T-helper 1 cell treated with Interleukin-12 subunit alpha and Interleukin-12 subunit beta and Interleukin-4 antibody, amounts not matched to agents 30 μg/mL and 1 μg/mL, for 36 hours (primary cell): ENCODE results near the gene DNAJC15.

Experiments used
- H3K27ac Mint-ChIP-seq: one replicate; pipeline ENCODE4 v1.8.0; 2021; ENCODE audit warnings: mild to moderate bottlenecking, mixed read lengths
- H3K27me3 Mint-ChIP-seq: one replicate; pipeline ENCODE4 v1.8.0; 2021; ENCODE audit warnings: low read depth, mixed read lengths
- H3K36me3 Mint-ChIP-seq: one replicate; pipeline ENCODE4 v1.8.0; 2021; ENCODE audit warnings: low read depth, mixed read lengths
- H3K4me1 Mint-ChIP-seq: one replicate; pipeline ENCODE4 v1.8.0; 2021; ENCODE audit warnings: low read depth, mixed read lengths
- H3K4me3 Mint-ChIP-seq: one replicate; pipeline ENCODE4 v1.8.0; 2021; ENCODE audit warnings: mild to moderate bottlenecking, moderate library complexity, mixed read lengths
- H3K9me3 Mint-ChIP-seq: one replicate; pipeline ENCODE4 v1.8.0; 2021; ENCODE audit warnings: mixed read lengths

The DNAJC15 gene

DNA sequence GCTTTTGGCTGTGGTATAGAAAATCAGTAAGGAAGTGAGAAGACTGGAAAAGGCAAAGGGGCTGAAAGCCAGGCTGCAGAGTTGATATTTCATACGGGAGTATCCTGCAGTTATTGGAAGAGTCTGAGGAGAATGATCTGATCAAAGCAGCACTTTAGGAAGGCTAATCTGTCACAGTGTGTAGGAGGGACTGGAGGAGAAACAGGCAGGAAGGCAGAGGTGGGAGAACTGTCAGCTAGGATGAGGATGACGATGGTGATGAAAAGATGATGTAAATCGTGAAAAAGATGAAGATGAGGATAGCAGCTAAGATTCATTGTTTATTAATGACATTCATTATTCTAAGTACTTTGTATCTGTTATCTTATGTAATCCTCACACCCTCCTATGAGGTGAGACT lies 123.0 kb downstream of the DNAJC15 start:
- H3K9me3 Mint-ChIP-seq: no peaks in the 10 kb centered on the region
- H3K4me1 Mint-ChIP-seq: no peaks in the 10 kb centered on the region
- H3K4me3 Mint-ChIP-seq: no peak overlapping the region
- H3K27me3 Mint-ChIP-seq: peaks cover 15% of the 10 kb centered on the region
- no peak overlapping the region for H3K27ac Mint-ChIP-seq
- H3K36me3 Mint-ChIP-seq: no peaks in the 10 kb centered on the region

DNA sequence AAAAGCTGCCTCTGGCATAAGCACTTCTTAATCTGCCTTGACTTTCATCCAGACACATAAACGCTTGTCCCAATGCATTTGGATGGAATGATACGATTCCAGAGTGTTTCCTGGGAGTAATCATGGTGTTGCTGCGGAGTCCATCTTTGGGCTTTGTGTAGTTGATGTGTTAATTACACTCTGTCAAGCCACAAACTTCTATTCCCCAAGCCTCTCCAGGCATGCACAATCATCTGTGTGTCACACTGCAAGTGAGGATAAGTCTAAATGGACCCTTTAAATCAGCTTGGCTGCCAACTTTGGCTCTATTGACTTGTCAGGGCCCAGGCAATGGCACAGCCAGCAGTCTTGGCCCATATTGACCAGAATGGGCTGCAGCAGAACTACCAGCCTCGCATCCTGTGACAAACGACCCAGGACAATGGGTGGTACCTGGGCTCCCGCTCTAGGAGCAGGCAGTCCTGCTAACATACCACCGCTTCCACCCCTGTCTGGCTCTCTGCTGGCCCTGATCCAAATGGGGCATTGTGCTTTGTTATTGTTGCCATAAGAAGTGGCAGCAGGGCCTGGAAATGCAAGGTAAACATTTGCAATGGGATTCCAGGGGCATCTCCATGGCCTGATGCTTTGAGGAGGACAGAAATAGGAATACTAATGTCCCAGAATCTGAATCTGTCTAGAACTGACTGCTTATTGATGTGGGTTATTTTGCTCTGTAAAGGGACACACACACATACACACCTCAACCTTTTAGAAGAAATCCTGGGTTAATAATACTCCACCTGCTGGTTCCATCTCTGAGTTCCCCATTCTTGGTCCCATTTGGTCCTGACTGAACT lies 127.2 kb downstream of the DNAJC15 start:
- Mint-ChIP-seq H3K4me3 (no peak overlapping the region), H3K36me3 (no peaks in the 10 kb centered on the region), H3K4me1 (no peaks in the 10 kb centered on the region), H3K9me3 (no peaks in the 10 kb centered on the region), H3K27me3 (peaks cover 15% of the 10 kb centered on the region), H3K27ac (no peak overlapping the region)

DNA sequence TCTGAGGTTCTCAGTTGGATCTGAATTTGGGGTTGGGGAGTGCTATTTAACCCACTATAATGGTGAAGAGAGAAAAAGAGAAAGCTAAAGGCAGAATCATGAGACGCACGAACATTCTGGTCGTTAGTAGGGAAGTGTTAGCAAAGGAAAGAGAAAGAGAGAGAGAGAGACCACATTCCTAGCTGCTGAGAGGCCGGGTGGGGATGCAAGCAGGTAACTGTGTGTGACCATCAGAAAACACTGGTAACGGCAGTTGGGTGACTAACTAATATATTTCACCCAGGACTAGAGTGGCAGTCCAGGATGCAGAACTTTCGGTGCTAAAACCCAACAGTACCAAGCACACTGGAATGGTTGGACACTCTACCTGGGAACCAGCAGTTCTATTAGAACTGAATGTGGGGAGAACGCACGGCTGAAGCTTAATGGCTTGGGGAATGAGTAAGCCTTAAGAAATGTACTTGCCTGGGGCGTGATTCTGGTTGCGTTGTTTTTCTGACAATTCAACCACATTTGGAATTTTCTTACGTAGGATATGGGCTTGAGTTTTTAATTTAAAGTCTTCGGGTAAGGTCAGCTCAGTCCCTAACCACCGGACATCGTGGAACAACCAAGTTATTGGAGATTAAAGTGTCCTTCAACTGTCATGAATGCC lies 130.2 kb downstream of the DNAJC15 start:
- Mint-ChIP-seq H3K9me3 (no peaks in the 10 kb centered on the region), H3K4me3 (no peak overlapping the region), H3K27me3 (peaks cover 9% of the 10 kb centered on the region), H3K4me1 (no peaks in the 10 kb centered on the region), H3K36me3 (no peaks in the 10 kb centered on the region), H3K27ac (no peak overlapping the region)

DNA sequence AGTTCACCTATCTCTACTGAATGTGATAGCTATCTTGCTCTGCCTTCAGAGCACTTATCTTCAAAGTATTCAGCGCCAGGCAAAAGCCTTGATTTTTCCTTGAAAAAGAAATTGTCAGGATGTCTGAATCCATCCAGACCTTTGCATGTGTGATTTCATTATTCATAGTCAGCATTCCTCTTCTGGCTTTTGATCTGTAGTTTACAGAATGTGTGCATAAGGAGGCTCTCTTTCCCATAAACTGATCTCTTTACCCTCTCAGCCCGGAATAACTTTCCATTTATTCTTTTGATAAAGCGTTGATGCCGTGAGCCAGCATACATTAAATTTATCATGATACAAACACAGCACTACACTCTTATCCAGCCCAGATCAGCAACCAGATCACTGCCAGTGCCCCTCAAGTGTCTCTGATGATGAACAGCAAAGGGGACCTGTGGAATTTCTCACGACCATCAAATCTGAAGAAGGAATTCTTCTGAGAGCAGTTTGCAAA lies 130.8 kb downstream of the DNAJC15 start:
- Mint-ChIP-seq H3K36me3 (no peaks in the 10 kb centered on the region), H3K27ac (no peak overlapping the region), H3K9me3 (no peaks in the 10 kb centered on the region), H3K4me1 (no peaks in the 10 kb centered on the region), H3K4me3 (no peak overlapping the region), H3K27me3 (peaks cover 5% of the 10 kb centered on the region)

DNA sequence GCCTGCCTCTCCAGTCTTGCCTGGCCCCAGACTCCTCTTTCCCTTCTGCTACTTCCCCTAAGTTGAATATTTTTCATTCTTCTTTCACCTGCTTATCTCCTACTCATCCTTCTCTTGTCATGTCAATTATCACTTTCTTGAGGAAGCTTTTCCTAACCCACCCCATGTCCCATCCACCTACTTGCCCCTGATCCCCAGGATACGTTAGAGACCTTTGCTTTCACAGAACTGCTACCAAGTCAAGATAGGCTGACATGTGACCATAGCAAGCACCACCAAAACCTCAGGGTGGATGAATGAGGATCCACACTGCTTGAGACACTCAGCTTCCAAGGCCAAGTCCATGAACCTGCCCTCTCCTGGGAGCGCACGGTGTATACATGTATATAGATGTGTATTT lies 131.5 kb downstream of the DNAJC15 start:
- Mint-ChIP-seq H3K36me3 (no peaks in the 10 kb centered on the region), H3K27me3 (peaks cover 5% of the 10 kb centered on the region), H3K4me3 (no peak overlapping the region), H3K27ac (no peak overlapping the region), H3K9me3 (no peaks in the 10 kb centered on the region), H3K4me1 (no peaks in the 10 kb centered on the region)

DNA sequence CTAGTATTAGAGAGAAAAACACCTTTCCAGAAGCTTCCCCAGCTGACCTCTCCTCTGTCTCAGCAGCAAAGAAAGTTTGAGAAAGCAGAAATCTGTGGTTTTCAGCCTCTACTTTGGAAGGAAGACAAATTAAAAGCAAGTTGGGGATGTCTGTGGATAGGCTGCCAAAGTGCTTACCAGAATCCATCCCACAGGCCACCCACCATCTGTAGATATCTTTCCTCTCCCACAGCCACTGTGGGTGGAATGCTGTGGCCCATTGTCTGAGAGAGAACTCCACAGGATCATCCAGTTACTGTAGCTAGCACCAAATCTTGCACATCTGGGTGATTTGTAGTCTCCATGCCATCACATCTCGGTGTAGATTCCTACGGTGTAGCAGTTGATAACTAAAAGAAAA lies 133.5 kb downstream of the DNAJC15 start:
- no peaks in the 10 kb centered on the region for H3K4me1 Mint-ChIP-seq
- H3K27ac Mint-ChIP-seq: no peak overlapping the region
- peaks cover 5% of the 10 kb centered on the region for H3K27me3 Mint-ChIP-seq
- H3K36me3 Mint-ChIP-seq: no peaks in the 10 kb centered on the region
- H3K4me3 Mint-ChIP-seq: no peak overlapping the region
- H3K9me3 Mint-ChIP-seq: no peaks in the 10 kb centered on the region

DNA sequence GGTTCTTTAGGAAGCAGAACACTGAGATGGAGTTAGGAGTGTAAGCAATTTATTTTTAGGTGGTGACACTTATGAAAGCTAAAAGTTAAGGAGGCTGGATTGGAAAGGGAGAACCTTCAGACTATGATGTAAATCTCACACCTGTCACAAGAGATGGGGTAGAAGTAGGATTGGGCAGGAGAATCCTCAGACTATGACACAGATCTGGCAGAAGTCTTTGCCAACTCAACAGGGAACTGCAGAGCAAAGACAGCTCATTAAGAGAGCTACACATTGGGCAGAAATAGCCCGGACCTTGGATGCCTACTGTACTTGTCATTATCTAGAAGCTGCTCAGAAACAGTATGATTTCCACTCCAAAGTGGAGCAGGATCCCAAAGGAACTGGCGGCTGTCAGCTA lies 134.4 kb downstream of the DNAJC15 start:
- H3K4me3 Mint-ChIP-seq: no peak overlapping the region
- peaks cover 5% of the 10 kb centered on the region for H3K27me3 Mint-ChIP-seq
- no peaks in the 10 kb centered on the region for H3K36me3 Mint-ChIP-seq
- no peaks in the 10 kb centered on the region for H3K4me1 Mint-ChIP-seq
- H3K27ac Mint-ChIP-seq: no peak overlapping the region
- no peaks in the 10 kb centered on the region for H3K9me3 Mint-ChIP-seq

DNA sequence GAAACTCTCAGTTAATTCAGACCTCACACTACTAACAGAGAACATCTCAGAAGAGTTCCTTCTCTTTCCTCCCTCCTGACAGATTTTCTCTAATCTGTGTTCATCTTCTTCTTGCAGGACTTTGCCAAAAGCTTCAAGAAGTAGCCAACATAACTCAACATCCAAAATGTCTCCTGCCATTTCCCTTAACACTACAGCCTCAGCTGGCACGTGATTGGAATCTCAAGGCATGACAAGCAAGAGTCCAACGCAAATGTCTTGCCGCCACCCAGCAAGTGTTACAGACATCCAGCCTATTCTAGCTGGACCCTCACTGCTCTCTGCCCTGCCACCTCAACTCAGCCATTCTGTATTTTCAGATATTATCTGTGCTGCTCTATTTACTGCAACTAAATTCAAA lies 135.1 kb downstream of the DNAJC15 start:
- Mint-ChIP-seq H3K4me1 (no peaks in the 10 kb centered on the region), H3K4me3 (no peak overlapping the region), H3K27ac (no peak overlapping the region), H3K27me3 (peaks cover 5% of the 10 kb centered on the region), H3K9me3 (peaks cover 3% of the 10 kb centered on the region), H3K36me3 (no peaks in the 10 kb centered on the region)

DNA sequence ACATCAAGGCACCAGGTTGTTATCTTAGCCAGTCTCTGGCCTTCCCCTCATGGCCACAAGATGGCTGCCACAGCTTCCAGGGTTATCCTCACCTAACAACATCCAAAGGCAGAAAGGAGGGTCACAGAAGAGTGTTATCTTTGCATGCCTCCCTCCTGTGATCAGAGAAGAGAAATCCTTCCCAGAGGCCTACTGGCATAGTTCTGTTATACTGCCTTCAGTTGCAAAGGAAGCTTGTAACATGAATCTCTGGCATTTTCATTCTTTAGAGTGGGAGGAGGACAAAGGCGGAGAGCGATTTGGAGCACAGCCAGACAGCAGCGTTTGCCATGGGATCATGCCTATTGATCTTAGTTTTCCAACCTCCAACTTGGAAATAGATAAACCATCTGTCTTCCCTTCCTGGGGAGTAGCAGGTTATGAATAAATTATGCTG lies 135.7 kb downstream of the DNAJC15 start:
- H3K27ac Mint-ChIP-seq: no peak overlapping the region
- peaks cover 5% of the 10 kb centered on the region for H3K27me3 Mint-ChIP-seq
- no peaks in the 10 kb centered on the region for H3K4me1 Mint-ChIP-seq
- no peak overlapping the region for H3K4me3 Mint-ChIP-seq
- H3K36me3 Mint-ChIP-seq: no peaks in the 10 kb centered on the region
- H3K9me3 Mint-ChIP-seq: peaks cover 5% of the 10 kb centered on the region
